ENCODE measurements around the gene TMEM203. TPM values are rescaled to one million over a fixed set of nuclear protein-coding genes. Genes with fewer than 3 reads are reported as not detected.

TMEM203 gene
- total and polyA plus RNA-seq, 2 of the 13 experiments (the other 11 are each of a cell fraction or from before 2014, with no cell fraction given), result 23.4 to 36.7 TPM

- TF ChIP-seq ZXDC (CRISPR knock-in tag; IDR thresholded peaks at IDR 0.05) (no peak), PTBP1 (IDR thresholded peaks at IDR 0.05; ENCODE audit: low read depth, low read length, poor library complexity, severe bottlenecking) (peak; percentile 25), NCOR1 (IDR thresholded peaks at IDR 0.05; ENCODE audit: borderline replicate concordance, low read length) (0 out of 2 replicates have a peak, but pooled peaks have one; percentile 7), ZNF607 (CRISPR knock-in tag; IDR thresholded peaks at IDR 0.05; ENCODE audit: borderline replicate concordance) (peak; percentile 63; the same call in 1 of the 2 replicates), ATF3 (CRISPR knock-in tag; IDR thresholded peaks at IDR 0.05) (no peak), ZNF501 (CRISPR knock-in tag; IDR thresholded peaks at IDR 0.05) (0 out of 2 replicates have a peak, but pooled peaks have one; percentile 13), NPAS2 (CRISPR knock-in tag; IDR thresholded peaks at IDR 0.05; ENCODE audit: borderline replicate concordance) (no peak), SOX6 (IDR thresholded peaks at IDR 0.05) (no peak), SOX6 (CRISPR knock-in tag; IDR thresholded peaks at IDR 0.05) (peak; percentile 40; the same call in 1 of the 2 replicates), ZNF670 (CRISPR knock-in tag; IDR thresholded peaks at IDR 0.05; ENCODE audit: borderline replicate concordance) (no peak), MXD3 (CRISPR knock-in tag; IDR thresholded peaks at IDR 0.05) (peak; percentile 55; the same call in 1 of the 2 replicates), XBP1 (CRISPR knock-in tag; IDR thresholded peaks at IDR 0.05) (no peak), KLF15 (CRISPR knock-in tag; IDR thresholded peaks at IDR 0.05; ENCODE audit: borderline replicate concordance) (peak; percentile 27; the same call in 1 of the 2 replicates), SOX5 (CRISPR knock-in tag; IDR thresholded peaks at IDR 0.05; ENCODE audit: borderline replicate concordance) (peak; percentile 34; the same call in 1 of the 2 replicates), ZNF724P (CRISPR knock-in tag; IDR thresholded peaks at IDR 0.05; ENCODE audit: borderline replicate concordance) (no peak), KDM5A (IDR thresholded peaks at IDR 0.05; ENCODE audit: borderline replicate concordance, low read length) (peak; percentile 22; the same call in 1 of the 2 replicates), RAD51 (IDR thresholded peaks at IDR 0.05; ENCODE audit: borderline replicate concordance) (no peak), SSRP1 (CRISPR knock-in tag; IDR thresholded peaks at IDR 0.05) (peak; percentile 38; the same call in 1 of the 2 replicates), KDM6A (CRISPR knock-in tag; IDR thresholded peaks at IDR 0.05; ENCODE audit: low read depth) (no peak), ZNF570 (CRISPR knock-in tag; IDR thresholded peaks at IDR 0.05; ENCODE audit: borderline replicate concordance) (no peak), SAFB2 (CRISPR knock-in tag; IDR thresholded peaks at IDR 0.05; ENCODE audit: borderline replicate concordance, low read depth) (no peak), ZNF598 (CRISPR knock-in tag; IDR thresholded peaks at IDR 0.05; ENCODE audit: borderline replicate concordance) (no peak), ZMYM4 (CRISPR knock-in tag; IDR thresholded peaks at IDR 0.05) (no peak), CCDC6 (CRISPR knock-in tag; IDR thresholded peaks at IDR 0.05) (peak; percentile 58; the same call in 1 of the 2 replicates), KLF6 (CRISPR knock-in tag; IDR thresholded peaks at IDR 0.05) (no peak), KLF12 (CRISPR knock-in tag; IDR thresholded peaks at IDR 0.05; ENCODE audit: borderline replicate concordance) (peak; percentile 86), SP140L (CRISPR knock-in tag; IDR thresholded peaks at IDR 0.05; ENCODE audit: borderline replicate concordance) (no peak), ZNF33B (CRISPR knock-in tag; IDR thresholded peaks at IDR 0.05) (0 out of 2 replicates have a peak, but pooled peaks have one; percentile 36)
These were observed 12.1 kb upstream of the TMEM203 start (continued) for GRCh38 chr9:137217276-137218211.
